ENCODE measurements around the gene PARVA. TPM values are rescaled to one million over a fixed set of nuclear protein-coding genes. Genes with fewer than 3 reads are reported as not detected.

PARVA gene
- total RNA-seq, 1 experiment from 2014 or later, result 10.4 TPM

DNA sequence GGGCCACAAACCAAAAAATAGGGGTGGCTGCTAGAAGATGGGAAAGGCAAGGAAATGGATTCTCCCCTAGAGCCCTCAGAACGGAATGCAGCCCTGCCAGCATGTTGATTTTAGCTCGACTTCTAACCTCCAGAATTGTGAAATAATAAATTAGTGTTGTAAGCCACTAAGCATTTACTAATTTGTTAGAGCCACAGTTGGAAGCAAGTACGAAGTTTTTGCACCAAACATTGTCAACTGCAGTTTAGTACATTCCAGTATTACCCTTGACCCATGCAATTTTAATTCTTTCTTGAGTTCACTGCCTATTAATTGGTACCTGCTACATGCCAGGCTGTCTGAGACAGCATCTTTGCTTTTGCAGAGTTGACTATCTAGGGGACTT is 32.2 kb downstream of the PARVA start (continued):
- TF ChIP-seq ZNF425 (CRISPR knock-in tag; conservative IDR thresholded peaks at IDR 0.05), result no peak
- no peak for TF ChIP-seq TP53 (CRISPR knock-in tag; IDR thresholded peaks at IDR 0.05)
- no peak for TF ChIP-seq ZNF671 (CRISPR knock-in tag; IDR thresholded peaks at IDR 0.05)
- no peak for TF ChIP-seq NFYB (CRISPR knock-in tag; conservative IDR thresholded peaks at IDR 0.05; ENCODE audit: low read depth)
- TF ChIP-seq HMGA2 (CRISPR knock-in tag; IDR thresholded peaks at IDR 0.05), result no peak
- TF ChIP-seq ZNF263 (CRISPR knock-in tag; IDR thresholded peaks at IDR 0.05; ENCODE audit: low read depth), result no peak
- no peak for TF ChIP-seq JUN (CRISPR knock-in tag; IDR thresholded peaks at IDR 0.05)
- TF ChIP-seq TCF7 (CRISPR knock-in tag; IDR thresholded peaks at IDR 0.05; ENCODE audit: low read depth), result no peak

DNA sequence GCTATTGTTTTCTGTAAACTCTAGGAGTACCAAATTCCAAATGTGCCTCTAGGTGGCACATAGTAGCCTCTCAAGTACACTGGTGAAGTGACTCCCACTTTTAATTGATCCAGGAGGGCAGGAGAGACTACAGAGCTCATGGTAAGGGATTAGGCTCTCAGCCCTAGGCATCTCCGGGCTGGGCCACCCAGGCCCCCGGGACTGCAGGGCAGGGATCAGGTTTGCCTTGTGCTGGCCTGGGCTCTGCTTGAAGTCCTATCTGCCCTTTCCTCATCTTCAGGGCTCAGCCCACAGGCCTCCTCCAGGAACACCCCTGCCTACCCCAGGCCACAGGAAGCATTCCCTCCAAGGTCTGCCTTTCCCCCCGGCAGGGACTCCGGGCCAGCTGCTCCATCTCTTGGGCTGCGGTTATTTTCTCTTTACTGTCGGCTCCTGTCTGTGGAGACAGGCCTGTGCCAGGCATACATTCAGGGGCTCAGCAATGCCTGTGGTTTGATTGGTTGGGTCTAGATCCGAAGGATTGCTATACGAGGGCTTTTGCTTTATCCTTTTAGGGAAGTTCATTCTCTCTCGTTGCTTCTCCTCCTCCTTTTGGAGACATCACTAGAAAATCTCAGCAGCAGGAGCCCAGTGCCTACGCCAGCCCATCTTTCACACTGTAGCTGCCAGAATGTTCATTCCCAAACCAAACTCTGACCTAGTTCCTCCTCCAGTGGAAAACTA is 32.8 kb downstream of the PARVA start:
- ATAC-seq, result peak; percentile 49
- Mint-ChIP-seq H3K27me3 (ENCODE audit: low read depth) (no peaks in the 10 kb centered on the region), H3K9me3 (peaks cover 6% of the 10 kb centered on the region), H3K36me3 (peaks cover 4% of the 10 kb centered on the region), H3K27ac (no peak overlapping the region), H3K4me3 (no peak overlapping the region), H3K4me1 (peaks cover 47% of the 10 kb centered on the region)
- peak; percentile 22 for DNase-seq (ENCODE audit: low spot score)
- ChIA-PET CTCF (interaction anchor here (0.5 to 3.8 kb wide), 14 partner anchors 12 to 504 kb away, joined by 3 to 20 read pairs (median 3); partner anchors contain the start of gene PARVA), POLR2A (no interaction called here)
- TF ChIP-seq ZNF232 (CRISPR knock-in tag; IDR thresholded peaks at IDR 0.05) (no peak), FOXK1 (CRISPR knock-in tag; IDR thresholded peaks at IDR 0.05) (no peak)

DNA sequence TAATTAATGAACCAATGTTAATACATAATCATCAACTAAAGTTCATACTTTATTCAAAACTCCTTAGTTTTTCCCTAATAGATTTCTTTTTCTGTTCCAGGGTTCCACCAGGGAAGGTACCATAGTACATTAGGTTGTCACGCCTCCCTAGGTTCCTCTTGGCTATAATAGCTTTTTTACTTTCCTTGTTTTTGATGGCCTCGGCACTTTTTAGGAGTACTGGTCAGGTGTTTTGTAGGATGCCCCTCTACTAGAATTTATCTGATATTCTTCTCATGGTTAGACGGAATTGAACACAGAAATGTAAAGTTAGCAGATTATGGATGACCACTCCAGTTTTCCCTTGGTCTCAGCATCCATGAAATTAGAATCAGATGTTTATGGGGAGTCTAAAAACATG is 34.0 kb downstream of the PARVA start:
- Mint-ChIP-seq H3K27me3 (ENCODE audit: low read depth) (no peaks in the 10 kb centered on the region), H3K4me3 (no peak overlapping the region), H3K36me3 (no peaks in the 10 kb centered on the region), H3K4me1 (peaks cover 51% of the 10 kb centered on the region), H3K9me3 (no peaks in the 10 kb centered on the region), H3K27ac (peak overlapping the region; percentile 80; the same call in 1 of the 2 replicates)
- ATAC-seq (no peak), DNase-seq (ENCODE audit: low spot score) (no peak)
- POLR2A ChIA-PET, result no interaction called here
- CTCF ChIA-PET, result interaction anchor here (0.7 to 3.8 kb wide), 15 partner anchors 8 to 503 kb away, joined by 3 to 20 read pairs (median 4); partner anchors contain the start of gene PARVA
- TF ChIP-seq GABPB1 (CRISPR knock-in tag; IDR thresholded peaks at IDR 0.05) (no peak), USF2 (CRISPR knock-in tag; IDR thresholded peaks at IDR 0.05) (no peak), JUN (CRISPR knock-in tag; IDR thresholded peaks at IDR 0.05) (no peak), MLX (CRISPR knock-in tag; IDR thresholded peaks at IDR 0.05) (no peak), OVOL2 (CRISPR knock-in tag; IDR thresholded peaks at IDR 0.05; ENCODE audit: borderline replicate concordance) (no peak), STAT6 (CRISPR knock-in tag; conservative IDR thresholded peaks at IDR 0.05; ENCODE audit: low read depth) (no peak), TEAD1 (CRISPR knock-in tag; IDR thresholded peaks at IDR 0.05) (no peak), ZBTB21 (CRISPR knock-in tag; IDR thresholded peaks at IDR 0.05; ENCODE audit: borderline replicate concordance) (no peak), ZNF232 (CRISPR knock-in tag; IDR thresholded peaks at IDR 0.05) (no peak), TEAD4 (CRISPR knock-in tag; IDR thresholded peaks at IDR 0.05) (no peak), IRF1 (CRISPR knock-in tag; IDR thresholded peaks at IDR 0.05) (no peak), RORB (CRISPR knock-in tag; IDR thresholded peaks at IDR 0.05) (no peak)
- TF ChIP-seq, protein P1, sequence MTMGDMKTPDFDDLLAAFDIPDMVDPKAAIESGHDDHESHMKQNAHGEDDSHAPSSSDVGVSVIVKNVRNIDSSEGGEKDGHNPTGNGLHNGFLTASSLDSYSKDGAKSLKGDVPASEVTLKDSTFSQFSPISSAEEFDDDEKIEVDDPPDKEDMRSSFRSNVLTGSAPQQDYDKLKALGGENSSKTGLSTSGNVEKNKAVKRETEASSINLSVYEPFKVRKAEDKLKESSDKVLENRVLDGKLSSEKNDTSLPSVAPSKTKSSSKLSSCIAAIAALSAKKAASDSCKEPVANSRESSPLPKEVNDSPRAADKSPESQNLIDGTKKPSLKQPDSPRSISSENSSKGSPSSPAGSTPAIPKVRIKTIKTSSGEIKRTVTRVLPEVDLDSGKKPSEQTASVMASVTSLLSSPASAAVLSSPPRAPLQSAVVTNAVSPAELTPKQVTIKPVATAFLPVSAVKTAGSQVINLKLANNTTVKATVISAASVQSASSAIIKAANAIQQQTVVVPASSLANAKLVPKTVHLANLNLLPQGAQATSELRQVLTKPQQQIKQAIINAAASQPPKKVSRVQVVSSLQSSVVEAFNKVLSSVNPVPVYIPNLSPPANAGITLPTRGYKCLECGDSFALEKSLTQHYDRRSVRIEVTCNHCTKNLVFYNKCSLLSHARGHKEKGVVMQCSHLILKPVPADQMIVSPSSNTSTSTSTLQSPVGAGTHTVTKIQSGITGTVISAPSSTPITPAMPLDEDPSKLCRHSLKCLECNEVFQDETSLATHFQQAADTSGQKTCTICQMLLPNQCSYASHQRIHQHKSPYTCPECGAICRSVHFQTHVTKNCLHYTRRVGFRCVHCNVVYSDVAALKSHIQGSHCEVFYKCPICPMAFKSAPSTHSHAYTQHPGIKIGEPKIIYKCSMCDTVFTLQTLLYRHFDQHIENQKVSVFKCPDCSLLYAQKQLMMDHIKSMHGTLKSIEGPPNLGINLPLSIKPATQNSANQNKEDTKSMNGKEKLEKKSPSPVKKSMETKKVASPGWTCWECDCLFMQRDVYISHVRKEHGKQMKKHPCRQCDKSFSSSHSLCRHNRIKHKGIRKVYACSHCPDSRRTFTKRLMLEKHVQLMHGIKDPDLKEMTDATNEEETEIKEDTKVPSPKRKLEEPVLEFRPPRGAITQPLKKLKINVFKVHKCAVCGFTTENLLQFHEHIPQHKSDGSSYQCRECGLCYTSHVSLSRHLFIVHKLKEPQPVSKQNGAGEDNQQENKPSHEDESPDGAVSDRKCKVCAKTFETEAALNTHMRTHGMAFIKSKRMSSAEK (CRISPR knock-in tag; IDR thresholded peaks at IDR 0.05; ENCODE audit: borderline replicate concordance), result no peak

Data from WTC11 (cell line).